B cell (primary cell): Measurements from ENCODE around the gene COX8C. TPM values are rescaled to one million over a fixed set of nuclear protein-coding genes. Genes with fewer than 3 reads are reported as not detected.

Experiments used
- ATAC-seq: fragments of 200-7000 bp; cut with Tn5 transposase; one replicate; pipeline ENCODE4 v1.10.0; 2021; ENCODE audit warnings: low read depth, mild to moderate bottlenecking, moderate number of reproducible peaks, moderate library complexity
- CTCF ChIA-PET: fragments of 350-600 bp; sonication (Branson Sonifier 250); formaldehyde crosslinking; loops from one replicate; lab custom pipeline; 2021; ENCODE audit warnings: antibody characterized with exemption, inconsistent platforms; lab: Charles Lee
- POLR2A ChIA-PET: fragments of 350-600 bp; sonication (Branson Sonifier 250); formaldehyde crosslinking; loops from one replicate; lab custom pipeline; 2021; ENCODE audit warnings: antibody characterized with exemption; lab: Charles Lee
- DNase-seq: peaks from one replicate; pipeline ENCODE4 v3.0.0; 2013
- H2AFZ ChIP-seq: 2 replicates; pipeline ENCODE4 v1.6.1; 2012; ENCODE audit warnings: mild to moderate bottlenecking, low read depth, low read length; ENCODE audit not compliant: insufficient read depth, poor library complexity, severe bottlenecking
- H3K27ac ChIP-seq, 2 donors: 1 replicate in 1 of 2; 2 replicates in 1 of 2; pipeline ENCODE4 v1.5.1; 2012 to 2013; ENCODE audit warnings: low read length in 2 of 2, mild to moderate bottlenecking in 2 of 2, moderate library complexity in 1 of 2
- H3K27me3 ChIP-seq, 4 experiments: fragments of 200-600 bp in 1 of 4; sonication (generic) in 1 of 4; replicated peaks in 1 of 4; 1 replicate in 2 of 4; 2 replicates in 2 of 4; pipeline versions ENCODE4 v1.6.1 to v1.7.0; 2013 to 2016; ENCODE audit warnings: low read length in 3 of 4, mild to moderate bottlenecking in 2 of 4, mixed read lengths in 1 of 4, moderate library complexity in 1 of 4; ENCODE audit not compliant: insufficient read depth in 4 of 4, control insufficient read depth in 3 of 4; ENCODE audit errors: control extremely low read depth in 1 of 4
- H3K36me3 ChIP-seq, 2 experiments: replicated peaks in 1 of 2; 1 replicate in 1 of 2; 2 replicates in 1 of 2; pipeline versions ENCODE4 v1.6.1 to v1.7.1; 2013; ENCODE audit warnings: low read length in 1 of 2; ENCODE audit not compliant: insufficient read depth in 2 of 2, control insufficient read depth in 1 of 2; ENCODE audit errors: control extremely low read depth in 1 of 2, extremely low read depth in 1 of 2
- H3K4me1 ChIP-seq, 2 donors: fragments of 200-600 bp in 1 of 2; sonication (generic) in 1 of 2; 1 replicate in 1 of 2; 2 replicates in 1 of 2; pipeline versions ENCODE4 v1.5.1 to v1.6.1; 2013 to 2017; ENCODE audit warnings: low read length in 2 of 2; ENCODE audit not compliant: control insufficient read depth in 2 of 2, insufficient read depth in 2 of 2
- H3K4me2 ChIP-seq: replicated peaks from 2 replicates; pipeline ENCODE3; 2012; ENCODE audit warnings: mild to moderate bottlenecking, low read depth, low read length; ENCODE audit not compliant: poor library complexity, severe bottlenecking
- H3K4me3 ChIP-seq, 5 experiments: fragments of 200-600 bp in 1 of 5; sonication (generic) in 1 of 5; 1 replicate in 3 of 5; 2 replicates in 2 of 5; pipeline versions ENCODE4 v1.5.1 to v1.7.0; 2011 to 2016; ENCODE audit warnings: low read length in 4 of 5, mild to moderate bottlenecking in 4 of 5, low read depth in 2 of 5, control low read depth in 1 of 5, moderate library complexity in 1 of 5; ENCODE audit not compliant: insufficient read depth in 1 of 5; ENCODE audit errors: control extremely low read depth in 1 of 5, extremely low read depth in 1 of 5
- H3K79me2 ChIP-seq: fragments of 200-600 bp; sonication (generic); one replicate; pipeline ENCODE4 v1.6.0; 2016; ENCODE audit warnings: low read length; ENCODE audit not compliant: control insufficient read depth, insufficient read depth
- H3K9ac ChIP-seq: fragments of 200-600 bp; sonication (generic); 2 replicates; pipeline ENCODE4 v1.6.1; 2017; ENCODE audit warnings: mild to moderate bottlenecking, low read length, moderate library complexity
- H3K9me3 ChIP-seq, 3 donors: one replicate each; pipeline versions ENCODE4 v1.6.1 to v1.7.1; 2013; ENCODE audit warnings: low read length in 2 of 3; ENCODE audit not compliant: control insufficient read depth in 2 of 3, insufficient read depth in 1 of 3; ENCODE audit errors: control extremely low read depth in 1 of 3
- H4K20me1 ChIP-seq: 2 replicates; pipeline ENCODE4 v1.6.0; 2012; ENCODE audit warnings: mild to moderate bottlenecking, low read length; ENCODE audit not compliant: insufficient read depth, control insufficient read depth, poor library complexity, severe bottlenecking
- H3K27ac Mint-ChIP-seq: one replicate; pipeline ENCODE4 v1.8.0; 2021; ENCODE audit warnings: mixed read lengths
- H3K27me3 Mint-ChIP-seq: one replicate; pipeline ENCODE4 v1.8.0; 2021; ENCODE audit warnings: mixed read lengths
- H3K4me1 Mint-ChIP-seq: one replicate; pipeline ENCODE4 v1.8.0; 2021; ENCODE audit warnings: mixed read lengths
- H3K4me3 Mint-ChIP-seq: one replicate; pipeline ENCODE4 v1.8.0; 2021; ENCODE audit warnings: mixed read lengths
- H3K9me3 Mint-ChIP-seq: one replicate; pipeline ENCODE4 v1.8.0; 2022; ENCODE audit warnings: mixed read lengths; ENCODE audit not compliant: insufficient read depth
- EZH2 ChIP-seq: IDR thresholded peaks from 2 replicates; pipeline ENCODE4 v1.6.1; 2012; ENCODE audit warnings: borderline replicate concordance, low read depth, mild to moderate bottlenecking, moderate library complexity, low read length; ENCODE audit not compliant: insufficient read depth, poor library complexity, severe bottlenecking
- WGBS: methylation state at CpG from one replicate; pipeline ENCODE4 v1.1.5; 2013; ENCODE audit warnings: missing lambda C conversion rate; ENCODE audit not compliant: insufficient coverage; 5-methylcytosine and 5-hydroxymethylcytosine counted together
- intact Hi-C: fragments of 100-400 bp; cut with micrococcal nuclease; formaldehyde crosslinking; loops from one replicate; pipeline ENCODE4 v1.10.0; 2022
- polyA plus RNA-seq: library from polyadenylated mRNA; depleted of rRNA; stranded (reverse); fragments of >200 nt; gene quantifications from 2 replicates; pipeline ENCODE4 v1.2.3, GENCODE V29; 2012
- total RNA-seq, 2 donors: library from RNA; stranded (reverse); fragments of 120-200 nt in 1 of 2; gene quantifications; 1 replicate in 1 of 2; 2 replicates in 1 of 2; pipeline versions ENCODE4 v1.2.3 to v1.2.4, GENCODE V29; 2013 to 2022
- TF ChIP-seq, protein P1 (sequence below): fragments of 200-600 bp; IDR thresholded peaks from one replicate; pipeline ENCODE4 v1.8.0; 2022; ENCODE audit warnings: antibody characterized with exemption, mild to moderate bottlenecking

COX8C gene
- total and polyA plus RNA-seq, 2 donors (not counting 1 experiment from before 2014, with no cell fraction given), result not detected

DNA sequence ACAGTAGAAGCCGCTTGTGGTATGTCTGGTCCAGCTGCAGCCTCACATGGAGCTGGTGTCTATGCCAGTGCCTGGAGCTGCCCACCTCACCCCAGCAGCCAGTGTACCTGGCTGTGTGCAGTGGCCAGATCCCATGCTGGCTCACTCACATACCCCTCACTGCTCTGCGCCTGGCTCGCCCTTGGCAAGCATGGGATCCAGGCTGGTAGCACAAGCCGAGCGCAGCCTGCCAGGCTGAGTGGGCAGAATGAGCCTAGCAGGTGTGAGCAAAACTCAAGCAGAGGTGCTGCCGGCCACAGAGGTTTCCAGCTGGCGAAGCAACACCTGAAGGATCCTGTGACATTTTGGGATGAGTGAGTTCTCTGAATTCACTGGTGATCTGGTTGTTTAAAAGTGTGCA, 9.1 kb upstream of the COX8C start:
- Histone ChIP-seq H3K79me2 (no peaks in the 10 kb centered on the region), H4K20me1 (no peaks in the 10 kb centered on the region), H3K9me3 (peaks cover 2 to 31% (median 15%) of the 10 kb centered on the region in 3 donors), H3K4me3 (no peak overlapping the region), H3K27ac (no peak overlapping the region), H3K9ac (no peak overlapping the region), H3K4me1 (peaks cover 6% of the 10 kb centered on the region in 2 donors), H3K36me3 (no peaks in the 10 kb centered on the region), H3K4me2 (no peak overlapping the region), H2AFZ (no peak overlapping the region), H3K27me3 (no peaks in the 10 kb centered on the region)
- CTCF ChIA-PET, result interaction anchor here (1.0 to 1.3 kb wide), 2 partner anchors 10 to 31 kb away, joined by 3 to 4 read pairs; no protein-coding TSS in a partner anchor
- Mint-ChIP-seq H3K27ac (no peak overlapping the region), H3K4me3 (no peak overlapping the region), H3K27me3 (no peaks in the 10 kb centered on the region), H3K4me1 (peaks cover 14% of the 10 kb centered on the region), H3K9me3 (peaks cover 6% of the 10 kb centered on the region)
- intact Hi-C loops, result no loop called here
- no peak for ATAC-seq
- DNase-seq, result no peak
- 95% methylated on average over 6 of the region's 7 CpGs for WGBS
- TF ChIP-seq, protein P1, sequence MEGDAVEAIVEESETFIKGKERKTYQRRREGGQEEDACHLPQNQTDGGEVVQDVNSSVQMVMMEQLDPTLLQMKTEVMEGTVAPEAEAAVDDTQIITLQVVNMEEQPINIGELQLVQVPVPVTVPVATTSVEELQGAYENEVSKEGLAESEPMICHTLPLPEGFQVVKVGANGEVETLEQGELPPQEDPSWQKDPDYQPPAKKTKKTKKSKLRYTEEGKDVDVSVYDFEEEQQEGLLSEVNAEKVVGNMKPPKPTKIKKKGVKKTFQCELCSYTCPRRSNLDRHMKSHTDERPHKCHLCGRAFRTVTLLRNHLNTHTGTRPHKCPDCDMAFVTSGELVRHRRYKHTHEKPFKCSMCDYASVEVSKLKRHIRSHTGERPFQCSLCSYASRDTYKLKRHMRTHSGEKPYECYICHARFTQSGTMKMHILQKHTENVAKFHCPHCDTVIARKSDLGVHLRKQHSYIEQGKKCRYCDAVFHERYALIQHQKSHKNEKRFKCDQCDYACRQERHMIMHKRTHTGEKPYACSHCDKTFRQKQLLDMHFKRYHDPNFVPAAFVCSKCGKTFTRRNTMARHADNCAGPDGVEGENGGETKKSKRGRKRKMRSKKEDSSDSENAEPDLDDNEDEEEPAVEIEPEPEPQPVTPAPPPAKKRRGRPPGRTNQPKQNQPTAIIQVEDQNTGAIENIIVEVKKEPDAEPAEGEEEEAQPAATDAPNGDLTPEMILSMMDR, result no peak
- TF ChIP-seq EZH2, result no peak
- POLR2A ChIA-PET, result no interaction called here

DNA sequence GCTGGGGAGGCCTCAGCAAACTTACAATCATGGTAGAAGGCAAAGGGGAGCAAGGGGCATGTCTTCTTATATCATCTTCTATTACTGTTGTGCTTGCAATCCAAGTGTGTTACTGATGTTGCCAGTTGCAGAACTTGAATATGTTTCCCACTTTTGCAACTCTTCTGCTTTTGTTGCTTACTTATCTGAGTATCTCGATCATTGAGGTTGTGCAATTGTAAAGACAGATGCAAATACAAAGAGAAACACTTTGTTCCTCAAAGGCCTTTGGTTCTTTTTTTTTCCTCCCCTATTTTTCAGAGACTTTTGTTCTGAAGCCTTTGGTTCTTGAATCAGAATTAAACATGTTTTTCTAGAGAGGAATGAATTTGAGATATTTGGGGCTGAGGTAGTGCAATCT, 3.7 kb upstream of the COX8C start:
- H3K27me3 Mint-ChIP-seq, result no peaks in the 10 kb centered on the region
- H3K79me2 ChIP-seq, result no peaks in the 10 kb centered on the region
- no peak overlapping the region for H3K4me3 ChIP-seq
- ATAC-seq (no peak), DNase-seq (no peak)
- no peaks in the 10 kb centered on the region for H4K20me1 ChIP-seq
- H3K4me1 Mint-ChIP-seq, result peaks cover 6% of the 10 kb centered on the region
- H3K27ac ChIP-seq, result no peak overlapping the region
- peaks cover 4 to 29% (median 9%) of the 10 kb centered on the region in 3 donors for H3K9me3 ChIP-seq
- no peak overlapping the region for H3K27ac Mint-ChIP-seq
- H3K4me3 Mint-ChIP-seq, result no peak overlapping the region
- no CpG with 5 or more reads among the region's 1 CpG for WGBS
- intact Hi-C loops, result no loop called here
- H2AFZ ChIP-seq, result no peak overlapping the region
- peaks cover 0 to 5% of the 10 kb centered on the region in 2 donors for H3K4me1 ChIP-seq
- H3K9ac ChIP-seq, result no peak overlapping the region
- H3K36me3 ChIP-seq, result no peaks in the 10 kb centered on the region
- no peaks in the 10 kb centered on the region for H3K27me3 ChIP-seq
- ChIA-PET POLR2A (no interaction called here), CTCF (interaction anchor here (0.6 to 1.0 kb wide), 2 partner anchors 9 to 163 kb away, joined by 3 read pairs; no protein-coding TSS in a partner anchor)
- TF ChIP-seq, protein P1, result no peak
- TF ChIP-seq EZH2, result no peak
- no peak overlapping the region for H3K4me2 ChIP-seq
- peaks cover 7% of the 10 kb centered on the region for H3K9me3 Mint-ChIP-seq
